Measurements from ENCODE around the gene ABHD2. TPM values are rescaled to one million over a fixed set of nuclear protein-coding genes. Genes with fewer than 3 reads are reported as not detected.

ABHD2 gene
- total RNA-seq, 2 experiments from 2014 or later = 59.2 to 59.5 TPM

DNA sequence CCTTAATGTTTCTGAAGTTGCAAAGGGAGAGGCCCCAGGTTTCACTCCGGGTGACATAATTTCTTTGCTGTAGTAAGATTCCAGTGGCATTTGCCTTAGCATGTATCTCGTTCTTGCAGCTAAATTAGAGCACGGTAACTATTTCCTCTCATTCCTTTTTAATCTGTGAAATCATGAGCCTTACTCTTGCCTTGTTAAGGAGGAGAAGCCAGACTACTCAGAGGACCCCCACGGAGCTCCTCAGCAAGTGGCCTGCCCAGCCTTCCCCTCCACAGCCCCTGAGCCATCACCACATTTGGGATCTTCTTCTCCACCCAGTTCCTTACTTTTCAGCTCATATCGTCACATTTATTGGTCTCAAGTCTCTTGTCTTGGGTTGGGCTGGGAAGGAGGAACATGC is 54.2 kb downstream of the ABHD2 start:
- ChIA-PET CTCF (no interaction called here), POLR2A (no interaction called here)

DNA sequence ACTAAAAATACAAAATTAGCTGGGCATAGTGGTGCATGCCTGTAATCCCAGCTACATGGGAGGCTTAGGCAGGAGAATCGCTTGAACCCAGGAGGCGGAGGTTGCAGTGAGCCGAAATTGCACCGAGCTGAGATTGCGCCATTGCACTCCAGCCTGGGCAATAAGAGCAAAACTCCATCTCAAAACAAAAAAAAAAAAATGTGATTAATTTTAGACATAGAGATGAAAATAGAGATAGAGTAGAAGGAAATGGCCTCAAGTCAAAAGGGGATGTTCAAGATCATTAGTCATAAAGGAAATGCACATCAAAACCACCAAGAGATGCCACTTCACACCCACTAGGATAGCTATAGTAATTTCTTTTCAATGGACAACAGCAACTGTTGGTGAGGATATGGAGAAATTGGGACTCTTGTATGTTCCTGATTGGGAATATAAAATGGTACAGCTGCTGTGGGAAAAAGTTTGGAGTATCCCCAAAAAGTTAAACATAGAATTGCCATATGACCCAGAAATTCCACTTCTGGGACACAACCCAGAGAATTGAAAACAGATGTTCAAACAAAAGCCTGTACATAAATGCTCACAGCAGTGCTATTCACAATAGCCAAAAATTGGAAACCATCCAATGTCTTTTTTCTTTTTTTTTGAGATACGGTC is 55.4 kb downstream of the ABHD2 start:
- ChIA-PET POLR2A (interaction anchor here (0.7 to 1.2 kb wide), 3 partner anchors 24 to 63 kb away, joined by 3 to 7 read pairs (median 5); no protein-coding TSS in a partner anchor), CTCF (no interaction called here)

DNA sequence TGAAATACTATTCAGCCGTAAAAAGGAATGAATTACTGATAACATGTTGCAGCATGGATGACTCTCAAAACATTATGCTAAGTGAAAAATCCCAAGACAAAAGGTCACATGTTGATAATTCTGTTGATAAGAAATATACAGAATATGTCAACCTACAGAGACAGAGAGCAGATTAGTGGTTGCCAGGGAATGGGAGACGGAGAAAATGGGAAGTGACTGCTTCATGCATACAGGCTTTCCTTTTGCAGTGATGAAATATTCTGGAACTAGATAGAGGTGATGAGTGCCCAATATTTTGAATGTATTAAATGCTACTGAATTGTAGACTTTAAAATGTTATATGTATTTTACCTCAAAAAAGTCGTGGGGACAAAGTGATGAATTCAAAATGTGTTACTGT is 56.2 kb downstream of the ABHD2 start:
- CTCF ChIA-PET = no interaction called here
- POLR2A ChIA-PET = interaction anchor here (1.2 kb wide), 1 partner anchor 62 kb away, joined by 3 read pairs; no protein-coding TSS in a partner anchor

DNA sequence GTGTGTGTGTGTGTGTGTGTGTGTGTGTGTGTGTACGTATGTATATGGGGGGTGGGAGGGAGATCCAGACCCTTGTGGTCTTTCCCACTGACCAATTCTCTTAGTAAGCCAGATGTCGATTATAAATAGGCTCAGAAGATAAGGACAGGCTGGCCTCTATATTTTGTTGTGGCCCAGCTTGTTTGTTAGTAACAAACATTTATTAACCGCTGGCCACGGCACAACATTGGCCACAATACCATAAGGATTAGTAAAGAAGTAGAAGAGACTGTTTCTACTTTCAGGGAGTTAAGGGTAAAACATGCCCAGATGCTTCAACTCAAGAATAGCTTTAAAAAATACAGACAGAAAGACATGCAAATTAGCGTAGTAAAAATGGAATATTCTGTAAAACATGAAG is 58.1 kb downstream of the ABHD2 start:
- CTCF ChIA-PET = interaction anchor here (0.6 to 1.6 kb wide), 3 partner anchors 31 to 874 kb away, joined by 3 to 5 read pairs (median 3); no protein-coding TSS in a partner anchor
- POLR2A ChIA-PET = no interaction called here

DNA sequence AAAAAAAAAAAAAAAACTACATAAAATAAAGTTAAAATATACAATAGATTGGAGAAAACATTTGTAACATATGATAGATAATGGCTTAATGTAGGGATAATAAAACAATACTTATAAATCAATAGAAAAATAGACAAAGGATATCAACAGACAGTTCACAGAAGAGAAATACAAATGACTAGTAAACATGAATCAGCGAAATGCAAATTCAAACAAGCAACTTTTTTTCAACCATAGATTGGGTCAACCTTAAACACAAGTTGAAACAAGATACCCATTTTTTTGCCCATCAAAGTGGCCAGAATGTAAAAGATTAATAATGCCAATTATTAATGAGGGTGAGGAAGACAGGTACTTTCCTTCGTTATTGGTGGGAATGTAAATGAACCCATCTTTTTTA is 59.9 kb downstream of the ABHD2 start:
- ChIA-PET POLR2A (no interaction called here), CTCF (interaction anchor here (0.7 kb wide), 1 partner anchor 62 kb away, joined by 4 read pairs; no protein-coding TSS in a partner anchor)

DNA sequence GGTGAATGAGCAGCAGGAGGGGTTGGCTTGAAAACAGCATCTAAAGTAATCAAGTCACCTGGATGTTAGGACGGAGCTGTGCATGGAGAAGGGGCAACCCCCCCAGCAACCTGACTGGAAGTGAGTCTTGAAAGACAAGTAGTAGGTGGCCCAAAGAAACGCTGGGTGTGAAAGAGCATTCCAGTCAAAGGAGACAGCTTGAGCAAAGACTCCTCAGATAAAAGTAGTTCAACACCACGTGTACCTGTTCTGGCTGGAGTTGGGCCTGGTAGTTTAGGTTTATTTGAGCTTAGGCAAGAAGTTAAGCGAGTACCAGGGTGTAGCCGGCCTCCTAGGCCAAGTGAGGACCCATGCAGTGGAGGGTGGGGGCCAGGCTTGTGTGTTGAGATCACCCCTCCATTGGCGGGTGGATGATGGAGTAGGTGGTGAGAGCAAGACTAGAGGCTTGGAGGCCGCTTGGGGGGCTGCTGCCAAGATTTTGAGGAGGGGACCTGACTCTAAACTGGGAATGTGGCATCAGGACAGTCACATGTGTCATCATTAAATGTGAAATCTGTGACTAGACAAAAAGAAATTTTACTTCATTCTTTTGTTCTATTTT is 61.3 kb downstream of the ABHD2 start:
- ChIA-PET CTCF (interaction anchor here (1.9 kb wide), 1 partner anchor 20 kb away, joined by 6 read pairs; no protein-coding TSS in a partner anchor), POLR2A (no interaction called here)

DNA sequence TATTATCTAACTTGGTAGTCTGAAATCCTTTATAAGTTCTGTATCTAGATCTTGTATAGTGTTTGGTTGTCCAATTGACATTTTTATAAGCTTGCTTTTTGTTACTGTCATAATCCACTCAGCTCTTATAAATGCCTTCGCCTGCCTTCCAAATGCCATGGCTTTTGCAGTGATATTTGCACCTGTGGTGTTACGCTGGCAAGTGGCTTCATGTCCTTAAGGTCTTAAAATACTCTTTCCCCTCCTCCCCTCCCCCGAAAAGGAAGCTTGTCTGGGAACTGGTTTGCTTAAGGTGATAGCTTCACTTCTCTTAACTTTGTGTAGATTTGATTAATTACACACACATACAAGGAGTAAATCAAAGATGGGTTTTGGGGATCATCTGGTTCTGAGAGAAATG is 62.0 kb downstream of the ABHD2 start:
- CTCF ChIA-PET = interaction anchor here (1.9 kb wide), 1 partner anchor 21 kb away, joined by 6 read pairs; no protein-coding TSS in a partner anchor
- POLR2A ChIA-PET = no interaction called here

DNA sequence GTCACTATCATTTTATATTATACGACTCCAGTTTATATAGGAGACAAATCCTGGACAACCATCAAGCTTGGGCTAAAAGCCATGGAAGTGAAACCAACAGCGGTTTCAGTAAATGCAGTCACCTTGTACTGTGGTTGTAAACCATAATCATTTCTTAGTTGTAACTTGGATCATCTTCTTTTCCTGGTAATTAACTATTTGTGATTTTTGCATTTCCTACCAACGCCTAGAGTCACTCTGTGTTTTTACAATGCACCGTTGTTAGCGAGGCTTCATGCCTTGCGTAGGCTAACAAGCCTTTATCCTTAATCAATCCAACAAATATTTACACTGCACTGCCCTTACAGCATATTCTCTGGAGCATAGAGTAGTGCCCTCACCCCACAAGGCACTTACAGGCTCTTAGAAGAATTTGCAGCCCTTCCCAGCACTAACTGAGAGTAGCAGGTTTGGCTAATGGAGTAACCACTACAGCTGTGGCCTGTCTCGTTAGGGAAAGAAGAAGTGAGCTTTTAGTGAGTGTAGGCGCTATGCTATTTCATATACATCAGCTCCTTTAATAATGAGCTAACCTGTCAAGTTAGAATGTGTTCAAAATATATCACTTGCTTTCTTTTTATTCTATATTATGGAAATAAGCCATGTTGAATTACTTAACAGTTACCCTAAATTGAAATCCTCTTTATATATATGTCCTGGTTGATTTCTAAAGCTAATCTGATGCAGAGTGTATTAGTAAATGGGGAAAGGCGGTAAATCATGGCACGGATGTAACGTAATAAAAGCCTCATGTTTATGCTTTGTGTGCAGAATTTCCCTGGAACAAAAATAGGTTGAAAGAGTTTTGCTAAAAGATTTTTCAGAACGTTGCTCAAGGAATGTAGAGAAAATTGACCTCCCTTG is 62.8 kb downstream of the ABHD2 start:
- ChIA-PET POLR2A (no interaction called here), CTCF (interaction anchor here (1.9 kb wide), 1 partner anchor 22 kb away, joined by 6 read pairs; no protein-coding TSS in a partner anchor)

DNA sequence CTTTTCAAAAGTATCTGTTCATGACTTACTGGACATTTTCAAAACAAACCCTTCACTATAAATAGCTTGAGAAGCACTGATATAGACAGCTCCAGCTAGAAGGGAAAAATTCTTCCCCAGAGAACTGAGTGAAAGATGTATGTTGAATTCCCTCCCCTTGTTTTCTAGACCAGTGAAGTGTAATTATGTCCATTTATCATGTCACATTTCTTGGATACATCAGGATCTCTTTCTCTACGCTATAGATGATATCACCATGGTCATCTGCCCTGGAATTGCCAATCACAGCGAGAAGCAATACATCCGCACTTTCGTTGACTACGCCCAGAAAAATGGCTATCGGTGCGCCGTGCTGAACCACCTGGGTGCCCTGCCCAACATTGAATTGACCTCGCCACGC is 66.9 kb downstream of the ABHD2 start:
- ChIA-PET POLR2A (no interaction called here), CTCF (no interaction called here)

DNA sequence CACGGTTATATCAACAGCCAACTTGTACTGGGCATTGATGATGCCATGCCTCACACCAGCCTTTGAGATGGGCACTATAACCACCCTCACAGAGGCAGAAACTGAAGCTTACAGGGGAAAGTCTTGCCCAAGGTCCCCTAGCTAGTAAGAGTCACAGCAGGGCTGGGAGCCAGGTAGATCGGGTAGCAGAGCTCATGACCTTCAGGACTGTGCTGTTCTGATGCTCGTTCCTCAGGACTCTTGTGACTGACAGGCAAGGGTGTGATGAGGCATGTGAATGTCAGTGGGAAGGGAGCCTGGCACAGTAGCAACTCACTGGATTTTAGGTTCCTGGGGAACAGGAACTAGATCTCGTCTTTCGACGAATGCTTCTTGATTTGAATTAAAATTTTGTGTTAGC is 67.4 kb downstream of the ABHD2 start:
- CTCF ChIA-PET = no interaction called here
- POLR2A ChIA-PET = no interaction called here

DNA sequence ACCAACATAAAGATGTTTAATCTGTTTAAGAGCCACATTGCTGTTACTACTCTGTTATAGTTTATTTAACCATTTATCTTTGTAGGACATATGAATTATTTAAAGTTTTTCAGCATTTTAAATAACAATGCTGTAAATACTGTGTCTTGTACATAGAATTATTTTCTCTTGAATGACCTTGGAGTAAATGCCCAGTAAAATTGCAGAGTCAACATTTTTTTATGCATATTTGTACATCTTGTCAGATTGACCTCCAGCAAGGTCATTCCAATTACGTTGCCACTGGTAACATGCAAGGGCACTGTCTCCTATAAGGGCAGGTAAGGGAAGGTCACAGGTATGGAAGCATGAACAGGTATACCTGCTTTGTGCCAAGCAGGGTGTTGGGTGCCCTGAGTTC is 68.8 kb downstream of the ABHD2 start:
- CTCF ChIA-PET = no interaction called here
- POLR2A ChIA-PET = no interaction called here

DNA sequence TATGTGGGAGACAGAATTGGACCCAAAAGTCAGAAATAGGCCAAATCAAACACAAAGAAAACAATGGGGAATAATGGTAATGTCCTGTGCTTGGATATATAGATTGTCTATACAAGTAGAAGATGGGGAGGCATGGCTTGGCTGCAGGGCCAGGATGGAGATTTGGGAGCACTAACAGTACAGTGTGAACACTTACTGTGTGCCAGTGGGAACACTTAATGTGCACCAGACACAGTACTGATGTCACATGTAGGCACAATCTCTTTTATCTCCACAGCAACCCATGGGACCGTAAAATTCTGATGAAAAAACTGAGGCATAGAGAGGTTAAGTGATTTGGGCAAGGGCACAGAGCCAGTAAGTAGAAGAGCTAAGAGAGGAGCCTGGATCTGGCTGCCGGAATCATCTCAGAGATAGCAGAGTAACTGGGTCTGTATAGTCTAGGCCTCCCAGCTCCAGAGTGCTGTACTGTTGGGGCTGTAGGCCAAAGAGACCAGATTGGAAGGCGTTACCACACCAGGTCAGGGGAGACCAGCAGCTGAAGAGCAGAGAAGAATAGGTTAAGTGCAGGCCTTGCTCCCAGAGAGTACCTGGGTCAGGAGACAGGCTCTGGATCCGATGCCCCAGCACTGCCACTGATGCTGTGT is 69.8 kb downstream of the ABHD2 start:
- POLR2A ChIA-PET = no interaction called here

DNA sequence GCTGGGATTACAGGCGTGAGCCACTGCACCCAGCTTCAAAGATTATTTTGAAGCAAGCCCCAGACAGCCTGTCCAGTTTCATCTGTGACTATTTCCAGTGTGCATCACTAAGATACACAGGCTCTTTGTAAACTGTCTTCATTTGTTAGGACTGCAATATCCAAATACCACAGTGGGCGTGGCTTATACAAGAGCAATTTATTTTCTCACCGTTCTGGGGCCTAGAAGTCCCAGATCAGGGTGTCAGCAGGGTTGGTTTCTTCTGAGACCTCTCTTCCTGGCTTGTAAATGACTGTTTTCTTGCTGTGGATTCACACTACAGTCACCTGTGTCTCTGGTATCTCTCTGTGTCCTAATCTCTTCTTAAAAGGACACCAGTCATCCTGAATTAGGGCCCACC is 73.4 kb downstream of the ABHD2 start:
- ChIA-PET CTCF (no interaction called here), POLR2A (no interaction called here)

More for the DNA sequence above, 69.8 kb downstream of the ABHD2 start:
- CTCF ChIA-PET = no interaction called here

DNA sequence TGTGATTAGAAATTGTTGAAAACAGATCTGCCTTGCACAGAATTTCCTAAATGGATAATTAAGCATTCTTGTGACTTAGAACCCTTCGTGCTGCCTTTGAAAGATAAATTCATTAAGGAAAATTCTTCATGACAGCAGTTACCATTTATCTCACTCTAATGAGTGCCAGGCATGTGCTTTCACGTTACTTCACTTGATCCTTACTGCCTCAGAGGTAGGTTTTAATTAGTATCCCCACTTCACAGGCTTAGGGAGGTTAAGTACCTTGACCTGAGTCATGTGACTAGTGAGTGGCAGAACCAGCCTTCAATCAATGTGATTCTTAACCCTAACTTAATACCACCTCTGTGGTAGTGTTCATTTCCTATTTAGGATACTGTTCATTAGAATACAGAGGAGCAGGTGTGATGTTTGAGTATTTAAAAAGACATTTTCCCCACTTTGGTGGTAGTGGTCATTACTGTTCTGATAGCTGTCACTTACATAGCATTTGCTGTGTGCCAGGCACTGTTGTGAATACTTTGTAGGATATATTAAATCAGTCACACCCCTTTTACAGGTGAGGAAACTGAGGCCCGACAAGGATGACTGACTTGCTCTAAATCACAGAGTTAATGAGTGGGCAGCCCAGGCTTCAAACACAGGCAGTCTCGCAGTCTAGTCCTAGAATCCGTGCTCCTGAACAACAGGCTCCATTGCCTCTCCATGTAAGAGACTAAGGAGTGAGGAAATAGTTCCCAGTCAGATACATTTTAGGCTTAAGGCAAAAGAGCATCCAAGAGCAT is 75.2 kb downstream of the ABHD2 start:
- CTCF ChIA-PET = no interaction called here
- POLR2A ChIA-PET = no interaction called here

DNA sequence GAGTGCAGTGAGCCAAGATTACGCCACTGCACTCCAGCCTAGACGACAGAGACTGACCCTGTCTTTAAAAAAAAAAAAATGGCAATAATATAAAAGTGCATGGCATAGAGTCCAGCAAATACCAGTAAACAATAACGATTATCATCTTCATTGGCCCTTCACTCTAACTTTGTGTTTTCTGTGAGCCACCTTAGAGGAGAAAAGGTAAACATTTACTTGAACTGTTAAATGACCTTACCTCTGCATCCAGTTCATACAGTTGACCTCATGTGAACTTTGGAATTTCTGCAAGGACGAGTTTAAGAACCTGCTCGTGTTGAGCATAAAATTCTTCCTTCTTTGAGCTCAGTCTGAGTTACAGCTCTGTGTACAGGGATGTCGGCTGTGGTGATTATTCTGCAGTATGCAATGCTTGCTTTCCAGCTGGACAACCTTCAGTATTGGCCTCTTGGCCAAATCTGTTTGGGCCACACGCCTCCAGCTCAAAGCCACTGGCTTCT is 76.5 kb downstream of the ABHD2 start:
- CTCF ChIA-PET = interaction anchor here (0.6 to 1.5 kb wide), 2 partner anchors 45 to 107 kb away, joined by 3 to 6 read pairs; no protein-coding TSS in a partner anchor
- POLR2A ChIA-PET = interaction anchor here (0.8 kb wide), 1 partner anchor 13 kb away, joined by 4 read pairs; no protein-coding TSS in a partner anchor

DNA sequence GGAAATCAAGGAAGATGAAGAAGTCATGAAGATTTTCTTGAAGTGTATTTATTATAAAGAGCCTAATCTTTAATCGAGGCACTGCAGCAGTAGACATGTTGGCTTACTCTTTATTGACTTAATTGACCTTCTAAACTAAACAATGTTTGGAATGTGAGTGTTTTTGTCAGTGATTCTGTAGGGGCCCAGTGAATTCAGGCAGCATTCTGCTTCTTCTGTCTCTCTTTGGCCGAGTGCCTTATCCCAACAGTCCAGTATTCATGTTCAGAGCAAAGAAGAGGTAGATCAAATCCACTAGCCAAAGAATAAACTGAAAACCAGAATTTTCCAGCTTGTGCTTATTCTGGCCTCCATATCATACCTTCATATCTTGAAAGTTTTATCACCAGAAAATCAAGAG is 77.4 kb downstream of the ABHD2 start:
- ChIA-PET CTCF (interaction anchor here (1.5 kb wide), 1 partner anchor 108 kb away, joined by 6 read pairs; no protein-coding TSS in a partner anchor), POLR2A (no interaction called here)

DNA sequence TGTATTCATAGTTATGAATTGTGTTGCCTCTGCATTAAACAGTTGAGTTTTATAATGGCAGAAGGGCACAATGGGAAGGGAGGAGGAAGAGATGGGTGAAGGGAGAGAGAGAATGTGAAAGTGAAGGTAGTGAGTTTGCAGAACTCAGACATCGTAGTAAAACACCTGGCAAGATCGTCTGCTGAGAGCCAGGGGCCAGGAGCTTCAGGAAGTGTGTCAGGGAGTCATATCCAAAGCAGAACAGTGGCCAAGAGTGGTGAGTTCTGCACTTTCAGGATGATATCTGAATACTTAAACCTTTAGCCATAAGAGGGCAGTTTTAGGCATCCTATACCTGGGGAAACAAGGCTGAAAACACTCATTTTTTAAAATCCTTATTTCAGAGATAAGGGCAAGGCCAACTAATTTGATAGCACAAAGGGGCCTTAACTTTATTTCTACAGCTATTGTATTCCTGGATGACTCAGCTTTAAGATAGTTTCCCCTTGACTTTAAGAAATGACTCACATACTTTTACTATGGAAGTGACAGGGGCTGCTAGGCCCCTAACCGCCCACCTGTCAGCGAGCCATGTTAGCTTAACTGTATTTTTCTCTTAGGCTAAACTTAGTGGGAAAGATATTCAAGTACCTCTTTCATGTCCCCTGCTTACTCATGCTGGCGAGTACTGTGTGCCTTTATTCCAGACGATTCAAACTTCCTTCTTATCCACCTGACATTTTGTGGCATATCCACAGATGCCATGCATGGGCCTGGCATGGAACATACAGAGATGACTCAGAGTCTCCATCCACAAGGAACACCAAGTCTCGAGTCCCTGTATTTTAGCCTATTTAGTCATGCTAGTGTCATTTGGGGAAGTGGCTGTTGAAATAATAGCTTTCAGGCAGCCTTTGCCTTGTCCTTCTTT is 79.3 kb downstream of the ABHD2 start:
- ChIA-PET CTCF (interaction anchor here (1.0 to 2.6 kb wide), 8 partner anchors 11 to 126 kb away, joined by 3 to 14 read pairs (median 5); partner anchors contain the start of gene ABHD2), POLR2A (interaction anchor here (1.0 to 1.8 kb wide), 4 partner anchors 24 to 110 kb away, joined by 3 to 10 read pairs (median 4); partner anchors contain the start of genes ABHD2 and FANCI)

All from activated CD8-positive, alpha-beta memory T cell treated with anti-CD3 and anti-CD28 coated beads for 36 hours (primary cell).